ENCODE measurements around the gene RPS6KC1.
"Not testable (repeated sequence)": the region's sequence is repeated elsewhere in the genome, so short reads cannot be mapped to it uniquely, and the experiment has no call there.

RPS6KC1 gene

DNA sequence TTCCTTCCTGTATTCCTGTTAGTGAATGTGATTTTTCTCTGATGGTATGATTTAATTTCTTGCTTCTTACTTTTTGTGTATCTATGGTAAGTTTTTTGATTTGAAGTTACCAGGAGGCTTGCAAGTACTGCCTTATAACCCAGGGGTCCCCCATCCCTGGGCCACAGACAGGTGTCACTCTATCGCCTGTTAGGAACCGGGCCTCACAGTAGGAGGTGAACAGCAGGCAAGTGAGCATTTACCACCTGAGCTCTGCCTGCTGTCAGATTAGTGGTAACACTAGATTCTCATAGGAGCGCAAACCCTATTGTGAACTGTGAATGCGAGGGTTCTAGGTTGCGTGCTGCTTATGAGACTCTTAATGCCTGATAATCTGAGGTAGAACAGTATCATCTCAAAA is 143.3 kb downstream of the RPS6KC1 start:
- Histone ChIP-seq H3K9ac (no peak overlapping the region), H2AFZ (ENCODE audit: low read depth) (no peak overlapping the region), H3K79me2 (ENCODE audit: insufficient read depth, low read depth) (no peaks in the 10 kb centered on the region), H3K36me3 (ENCODE audit: insufficient read depth) (no peaks in the 10 kb centered on the region), H3K4me3 (IDR thresholded peaks at IDR 0.05; ENCODE audit: insufficient read depth, low read depth, low read length) (no peak overlapping the region), H4K20me1 (ENCODE audit: insufficient read depth) (no peaks in the 10 kb centered on the region), H3K27me3 (ENCODE audit: insufficient read depth, low read depth) (no peaks in the 10 kb centered on the region), H3K4me1 (ENCODE audit: low read depth, poor library complexity, severe bottlenecking) (no peaks in the 10 kb centered on the region), H3K27ac (no peak overlapping the region), H3K4me2 (no peak overlapping the region)
- TF ChIP-seq, protein P1, sequence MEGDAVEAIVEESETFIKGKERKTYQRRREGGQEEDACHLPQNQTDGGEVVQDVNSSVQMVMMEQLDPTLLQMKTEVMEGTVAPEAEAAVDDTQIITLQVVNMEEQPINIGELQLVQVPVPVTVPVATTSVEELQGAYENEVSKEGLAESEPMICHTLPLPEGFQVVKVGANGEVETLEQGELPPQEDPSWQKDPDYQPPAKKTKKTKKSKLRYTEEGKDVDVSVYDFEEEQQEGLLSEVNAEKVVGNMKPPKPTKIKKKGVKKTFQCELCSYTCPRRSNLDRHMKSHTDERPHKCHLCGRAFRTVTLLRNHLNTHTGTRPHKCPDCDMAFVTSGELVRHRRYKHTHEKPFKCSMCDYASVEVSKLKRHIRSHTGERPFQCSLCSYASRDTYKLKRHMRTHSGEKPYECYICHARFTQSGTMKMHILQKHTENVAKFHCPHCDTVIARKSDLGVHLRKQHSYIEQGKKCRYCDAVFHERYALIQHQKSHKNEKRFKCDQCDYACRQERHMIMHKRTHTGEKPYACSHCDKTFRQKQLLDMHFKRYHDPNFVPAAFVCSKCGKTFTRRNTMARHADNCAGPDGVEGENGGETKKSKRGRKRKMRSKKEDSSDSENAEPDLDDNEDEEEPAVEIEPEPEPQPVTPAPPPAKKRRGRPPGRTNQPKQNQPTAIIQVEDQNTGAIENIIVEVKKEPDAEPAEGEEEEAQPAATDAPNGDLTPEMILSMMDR (conservative IDR thresholded peaks at IDR 0.05; ENCODE audit: low read depth, low read length): no peak

DNA sequence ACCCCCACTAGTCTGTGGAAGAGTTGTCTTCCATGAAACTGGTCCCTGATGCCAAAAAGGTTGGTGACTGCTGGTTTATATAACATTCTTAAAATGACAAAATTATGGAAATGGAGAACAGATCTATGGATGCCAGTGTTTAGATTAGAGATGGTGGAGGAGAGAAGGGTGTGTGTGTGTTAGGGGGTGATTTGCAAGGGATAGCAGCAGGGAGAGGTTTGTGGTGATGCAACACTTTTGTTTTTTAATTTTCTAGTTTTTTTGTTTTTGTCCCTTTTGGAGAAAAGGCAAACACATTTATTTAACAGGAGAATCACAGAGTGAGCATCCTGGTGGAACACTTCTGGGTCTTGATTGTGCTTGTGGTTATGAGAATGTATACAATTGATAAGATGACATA is 143.8 kb downstream of the RPS6KC1 start:
- H3K36me3 ChIP-seq (ENCODE audit: insufficient read depth): no peaks in the 10 kb centered on the region

DNA sequence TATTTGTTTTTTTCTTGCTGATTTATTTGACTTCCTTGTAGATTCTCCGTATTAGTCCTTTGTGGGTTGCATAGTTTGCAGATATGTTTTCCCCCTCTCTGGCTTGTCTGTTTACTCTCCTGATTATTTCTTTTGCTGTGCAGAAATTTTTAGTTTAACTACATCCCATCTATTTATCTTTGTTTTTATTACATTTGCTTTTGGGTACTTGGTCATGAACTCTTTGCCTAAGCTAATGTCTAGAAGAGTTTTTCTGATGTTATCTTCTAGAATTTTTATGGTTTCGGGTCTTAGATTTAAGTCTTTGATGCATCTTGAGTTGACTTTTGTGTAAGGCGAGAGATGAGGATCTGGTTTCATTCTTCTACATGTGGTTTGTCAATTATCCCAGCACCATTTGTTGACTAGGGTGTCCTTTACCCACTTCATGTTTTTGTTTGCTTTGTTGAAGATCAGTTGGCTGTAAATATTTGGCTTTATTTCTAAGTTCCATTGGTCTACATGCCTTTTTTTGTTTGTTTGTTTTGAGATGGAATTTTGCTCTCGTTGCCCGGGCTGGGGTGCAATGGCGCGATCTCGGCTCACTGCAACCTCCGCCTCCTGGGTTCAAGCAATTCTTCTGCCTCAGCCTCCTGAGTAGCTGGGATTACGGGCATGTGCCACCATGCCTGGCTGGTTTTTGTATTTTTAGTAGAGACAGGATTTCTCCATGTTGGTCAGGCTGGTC is 145.4 kb downstream of the RPS6KC1 start:
- not testable (repeated sequence) for H4K20me1 ChIP-seq (ENCODE audit: insufficient read depth); H3K79me2 ChIP-seq (ENCODE audit: insufficient read depth, low read depth); H3K4me1 ChIP-seq (ENCODE audit: low read depth, poor library complexity, severe bottlenecking); H3K4me2 ChIP-seq; H3K9ac ChIP-seq; H2AFZ ChIP-seq (ENCODE audit: low read depth); H3K36me3 ChIP-seq (ENCODE audit: insufficient read depth); H3K27me3 ChIP-seq (ENCODE audit: insufficient read depth, low read depth); H3K27ac ChIP-seq; H3K4me3 ChIP-seq (IDR thresholded peaks at IDR 0.05; ENCODE audit: insufficient read depth, low read depth, low read length)

More for the DNA sequence above, 143.8 kb downstream of the RPS6KC1 start:
- TF ChIP-seq, protein P1 (conservative IDR thresholded peaks at IDR 0.05; ENCODE audit: low read depth, low read length): no peak
- H2AFZ ChIP-seq (ENCODE audit: low read depth): no peak overlapping the region
- no peaks in the 10 kb centered on the region for H4K20me1 ChIP-seq (ENCODE audit: insufficient read depth)
- no peak overlapping the region for H3K4me3 ChIP-seq (IDR thresholded peaks at IDR 0.05; ENCODE audit: insufficient read depth, low read depth, low read length)
- H3K9ac ChIP-seq: no peak overlapping the region
- H3K4me1 ChIP-seq (ENCODE audit: low read depth, poor library complexity, severe bottlenecking): no peaks in the 10 kb centered on the region
- no peak overlapping the region for H3K4me2 ChIP-seq
- H3K27me3 ChIP-seq (ENCODE audit: insufficient read depth, low read depth): no peaks in the 10 kb centered on the region
- H3K27ac ChIP-seq: no peak overlapping the region
- H3K79me2 ChIP-seq (ENCODE audit: insufficient read depth, low read depth): no peaks in the 10 kb centered on the region

DNA sequence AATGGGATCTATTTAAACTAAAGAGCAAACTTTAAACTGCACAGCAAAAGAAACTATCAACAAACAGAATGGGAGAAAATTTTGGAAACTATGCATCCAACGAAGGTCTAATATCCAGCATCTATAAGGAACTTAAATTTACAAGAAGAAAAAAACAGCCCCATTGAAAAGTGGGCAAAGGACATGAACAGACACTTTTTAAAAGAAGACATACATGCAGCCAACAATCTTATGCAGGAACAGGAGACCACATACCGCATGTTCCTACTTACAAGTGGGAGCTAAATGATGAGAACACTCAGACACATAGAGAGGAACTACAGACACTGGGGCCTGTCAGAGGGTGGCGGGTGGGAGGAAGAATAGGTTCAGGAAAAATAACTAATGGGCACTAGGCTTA is 149.6 kb downstream of the RPS6KC1 start:
- H3K36me3 ChIP-seq (ENCODE audit: insufficient read depth): no peaks in the 10 kb centered on the region
- no peaks in the 10 kb centered on the region for H4K20me1 ChIP-seq (ENCODE audit: insufficient read depth)
- H3K9ac ChIP-seq: no peak overlapping the region
- H3K79me2 ChIP-seq (ENCODE audit: insufficient read depth, low read depth): no peaks in the 10 kb centered on the region
- H2AFZ ChIP-seq (ENCODE audit: low read depth): no peak overlapping the region
- H3K4me2 ChIP-seq: no peak overlapping the region
- no peaks in the 10 kb centered on the region for H3K27me3 ChIP-seq (ENCODE audit: insufficient read depth, low read depth)
- no peak overlapping the region for H3K27ac ChIP-seq
- H3K4me1 ChIP-seq (ENCODE audit: low read depth, poor library complexity, severe bottlenecking): no peaks in the 10 kb centered on the region
- TF ChIP-seq, protein P1 (conservative IDR thresholded peaks at IDR 0.05; ENCODE audit: low read depth, low read length): no peak
- no peak overlapping the region for H3K4me3 ChIP-seq (IDR thresholded peaks at IDR 0.05; ENCODE audit: insufficient read depth, low read depth, low read length)

DNA sequence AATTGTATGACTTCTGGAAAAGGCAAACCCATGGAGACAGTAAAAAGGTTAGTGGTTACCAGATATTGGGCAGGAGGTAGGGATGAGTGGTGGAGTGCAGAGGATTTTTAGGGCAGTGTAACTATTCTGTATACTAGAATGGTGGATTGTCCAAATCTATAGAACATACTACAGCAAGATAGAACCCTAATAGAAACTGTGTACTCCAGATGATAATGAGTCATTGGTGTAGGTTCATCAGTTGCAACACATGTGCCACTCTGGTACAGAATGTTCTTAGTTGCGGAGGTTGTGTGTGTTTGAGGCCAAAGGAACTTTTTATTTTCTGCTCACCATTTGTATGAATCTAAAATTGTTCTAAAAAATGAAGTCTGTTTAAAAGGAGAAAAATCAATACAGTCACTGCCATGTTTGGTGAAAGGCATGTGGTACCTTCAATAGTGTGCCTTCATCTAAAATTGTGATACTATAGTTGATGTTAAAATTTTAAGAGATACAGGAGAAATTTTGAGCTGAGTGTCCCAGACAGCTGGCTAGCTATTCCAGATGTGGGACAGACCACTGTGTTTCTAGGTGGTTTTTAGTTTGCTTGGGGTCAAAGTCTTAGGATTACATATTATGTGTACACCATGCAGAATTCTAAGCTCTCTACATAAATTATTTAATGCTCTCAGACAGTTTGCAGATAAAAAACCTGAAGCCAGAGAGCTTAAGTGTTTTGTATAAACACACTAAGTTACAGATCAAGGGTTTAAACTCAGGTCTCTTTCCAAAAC is 150.5 kb downstream of the RPS6KC1 start:
- no peaks in the 10 kb centered on the region for H3K27me3 ChIP-seq (ENCODE audit: insufficient read depth, low read depth)
- H3K4me1 ChIP-seq (ENCODE audit: low read depth, poor library complexity, severe bottlenecking): no peaks in the 10 kb centered on the region
- no peak overlapping the region for H3K4me3 ChIP-seq (IDR thresholded peaks at IDR 0.05; ENCODE audit: insufficient read depth, low read depth, low read length)
- H3K36me3 ChIP-seq (ENCODE audit: insufficient read depth): no peaks in the 10 kb centered on the region
- TF ChIP-seq, protein P1 (conservative IDR thresholded peaks at IDR 0.05; ENCODE audit: low read depth, low read length): no peak
- no peak overlapping the region for H3K4me2 ChIP-seq
- H3K27ac ChIP-seq: no peak overlapping the region
- no peaks in the 10 kb centered on the region for H4K20me1 ChIP-seq (ENCODE audit: insufficient read depth)
- no peaks in the 10 kb centered on the region for H3K79me2 ChIP-seq (ENCODE audit: insufficient read depth, low read depth)
- H2AFZ ChIP-seq (ENCODE audit: low read depth): no peak overlapping the region
- H3K9ac ChIP-seq: no peak overlapping the region
